Esophagus squamous epithelium (tissue), 5 donors: ENCODE results near the gene AFG3L2. TPM values are rescaled to one million over a fixed set of nuclear protein-coding genes. Genes with fewer than 3 reads are reported as not detected.

Experiments used
- DNase-seq: peaks from one replicate; lab custom pipeline; 2025; lab: John Stamatoyannopoulos, UW
- H3K27ac ChIP-seq, 4 donors: fragments of 200-600 bp; sonication (generic); one replicate each; pipeline ENCODE4 v1.5.1; 2016 to 2019; ENCODE audit warnings: mild to moderate bottlenecking in 1 of 4
- H3K27me3 ChIP-seq, 4 donors: fragments of 200-600 bp; sonication (generic); 1 replicate in 3 of 4; 2 replicates in 1 of 4; pipeline versions ENCODE4 v1.5.1 to v1.6.0; 2017 to 2021; ENCODE audit warnings: antibody characterized with exemption in 1 of 4
- H3K36me3 ChIP-seq, 3 donors: fragments of 200-600 bp; sonication (generic); one replicate each; pipeline ENCODE4 v1.5.1; 2016 to 2019
- H3K4me1 ChIP-seq, 3 donors: fragments of 200-600 bp; sonication (generic); one replicate each; pipeline ENCODE4 v1.5.1; 2017 to 2019
- H3K4me3 ChIP-seq, 4 donors: fragments of 200-600 bp; sonication (generic); 1 replicate in 3 of 4; 2 replicates in 1 of 4; pipeline ENCODE4 v1.5.1; 2016 to 2019; ENCODE audit warnings: mild to moderate bottlenecking in 2 of 4, moderate library complexity in 1 of 4
- H3K9me3 ChIP-seq, 3 donors: fragments of 200-600 bp; sonication (generic); one replicate each; pipeline ENCODE4 v1.5.1; 2016 to 2019
- POLR2A ChIP-seq, 4 donors: fragments of 450-650 bp; IDR thresholded peaks; one replicate each; pipeline ENCODE4 v1.6.1; 2017; ENCODE audit warnings: antibody characterized with exemption in 4 of 4, mild to moderate bottlenecking in 4 of 4, moderate library complexity in 3 of 4
- WGBS, 2 donors: methylation state at CpG; one replicate each; pipeline ENCODE4 v1.1.5; 2018; 5-methylcytosine and 5-hydroxymethylcytosine counted together
- intact Hi-C: fragments of 100-400 bp; cut with DNase I; formaldehyde crosslinking; loops from one replicate; pipeline ENCODE4 v1.15.0; 2022
- total RNA-seq, 4 donors: library from RNA; depleted of rRNA; stranded (reverse); fragments of >200 nt; gene quantifications; one replicate each; pipeline ENCODE4 v1.1.0, GENCODE V29; 2016
- TF ChIP-seq, protein P1 (sequence below), 6 experiments: fragments of 450-650 bp in 4 of 6; fragments of 200-600 bp in 2 of 6; sonication (generic) in 2 of 6; IDR thresholded peaks; one replicate each; pipeline ENCODE4 v1.5.1; 2016 to 2019; ENCODE audit warnings: antibody characterized with exemption in 6 of 6, mild to moderate bottlenecking in 4 of 6, moderate library complexity in 4 of 6
- donor health status: DM: yes; HTN: yes; CAD: no.

Gene AFG3L2
- total RNA-seq, 4 donors from 2014 or later: 41.5 to 62.9 (median 58.1) TPM

DNA sequence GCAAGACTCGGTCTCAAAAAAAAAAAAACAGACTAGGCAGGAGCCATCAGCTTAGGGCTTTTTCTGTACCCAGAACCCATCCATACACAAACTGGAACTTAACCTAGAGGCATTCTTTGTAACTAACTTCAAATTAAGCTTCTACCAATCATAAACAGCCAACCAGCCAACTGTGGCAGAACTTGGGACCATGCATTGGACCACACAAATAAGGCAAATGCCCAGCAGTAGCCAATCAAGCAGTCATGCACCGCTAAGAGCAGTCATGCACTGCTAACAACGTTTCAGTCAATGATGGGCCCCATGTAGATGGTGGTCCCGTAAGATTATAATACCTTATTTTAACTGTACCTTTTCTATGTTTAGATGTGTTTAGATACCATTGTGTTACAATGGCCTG is 46.3 kb downstream of the AFG3L2 start:
- intact Hi-C loops: no loop called here
- Histone ChIP-seq H3K27ac (no peak overlapping the region), H3K9me3 (no peaks in the 10 kb centered on the region), H3K27me3 (no peaks in the 10 kb centered on the region), H3K4me1 (peaks cover 0 to 18% (median 5%) of the 10 kb centered on the region in 3 donors), H3K36me3 (peaks cover 0 to 91% (median 11%) of the 10 kb centered on the region in 3 donors), H3K4me3 (no peak overlapping the region)
- no peak for DNase-seq
- TF ChIP-seq, protein P1, sequence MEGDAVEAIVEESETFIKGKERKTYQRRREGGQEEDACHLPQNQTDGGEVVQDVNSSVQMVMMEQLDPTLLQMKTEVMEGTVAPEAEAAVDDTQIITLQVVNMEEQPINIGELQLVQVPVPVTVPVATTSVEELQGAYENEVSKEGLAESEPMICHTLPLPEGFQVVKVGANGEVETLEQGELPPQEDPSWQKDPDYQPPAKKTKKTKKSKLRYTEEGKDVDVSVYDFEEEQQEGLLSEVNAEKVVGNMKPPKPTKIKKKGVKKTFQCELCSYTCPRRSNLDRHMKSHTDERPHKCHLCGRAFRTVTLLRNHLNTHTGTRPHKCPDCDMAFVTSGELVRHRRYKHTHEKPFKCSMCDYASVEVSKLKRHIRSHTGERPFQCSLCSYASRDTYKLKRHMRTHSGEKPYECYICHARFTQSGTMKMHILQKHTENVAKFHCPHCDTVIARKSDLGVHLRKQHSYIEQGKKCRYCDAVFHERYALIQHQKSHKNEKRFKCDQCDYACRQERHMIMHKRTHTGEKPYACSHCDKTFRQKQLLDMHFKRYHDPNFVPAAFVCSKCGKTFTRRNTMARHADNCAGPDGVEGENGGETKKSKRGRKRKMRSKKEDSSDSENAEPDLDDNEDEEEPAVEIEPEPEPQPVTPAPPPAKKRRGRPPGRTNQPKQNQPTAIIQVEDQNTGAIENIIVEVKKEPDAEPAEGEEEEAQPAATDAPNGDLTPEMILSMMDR (IDR thresholded peaks at IDR 0.05): no peak
- WGBS, 2 donors: 90 to 93% methylated on average over 4 of the region's 4 CpGs

DNA sequence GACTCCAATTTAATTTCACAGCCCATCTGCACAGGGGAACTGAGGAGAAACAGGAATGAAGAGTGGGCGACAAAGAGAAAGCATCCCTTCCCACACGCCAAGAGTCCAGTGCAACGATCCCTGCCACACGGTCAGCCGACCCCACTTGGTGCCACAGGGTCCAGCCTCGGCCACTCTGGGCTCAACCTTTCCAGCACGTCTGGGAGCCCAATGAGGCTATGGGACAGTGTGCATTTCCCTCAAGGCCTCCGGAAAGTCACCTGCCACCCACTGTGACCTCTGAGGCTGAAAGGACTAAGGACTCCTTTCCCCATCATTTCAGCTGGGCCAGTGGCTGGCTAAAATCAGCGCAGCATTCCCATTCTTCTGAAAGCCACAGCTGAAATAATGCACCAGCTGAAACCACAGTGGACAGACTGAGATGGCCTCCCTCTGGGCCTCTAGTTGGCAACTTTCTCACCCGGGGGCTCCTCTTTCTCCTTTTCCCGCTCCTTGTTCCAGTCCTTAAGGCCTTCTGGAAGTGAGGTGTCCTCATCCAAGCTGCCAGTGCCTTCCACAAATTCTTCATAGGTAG is 47.8 kb downstream of the AFG3L2 start:
- no peak for TF ChIP-seq POLR2A (IDR thresholded peaks at IDR 0.05)
- TF ChIP-seq, protein P1 (IDR thresholded peaks at IDR 0.05): no peak
- 88 to 93% methylated on average over 10 of the region's 11 CpGs for WGBS, 2 donors
- Histone ChIP-seq H3K36me3 (peaks cover 9 to 91% (median 23%) of the 10 kb centered on the region in 3 donors), H3K9me3 (no peaks in the 10 kb centered on the region), H3K27ac (no peak overlapping the region), H3K4me3 (no peak overlapping the region), H3K27me3 (no peaks in the 10 kb centered on the region), H3K4me1 (peaks cover 0 to 18% (median 5%) of the 10 kb centered on the region in 3 donors)
- intact Hi-C loops: no loop called here
- DNase-seq: no peak

- Histone ChIP-seq H3K36me3 (peaks cover 9 to 91% (median 23%) of the 10 kb centered on the region in 3 donors), H3K9me3 (no peaks in the 10 kb centered on the region), H3K4me3 (no peak overlapping the region), H3K27me3 (no peaks in the 10 kb centered on the region), H3K4me1 (peaks cover 0 to 18% (median 5%) of the 10 kb centered on the region in 3 donors), H3K27ac (peak overlapping the region in 3 of 4 donors; percentile 47 to 66 (median 56))
- WGBS, 2 donors: 79 to 88% methylated on average over 3 to 4 of the region's 4 CpGs
- no peak for DNase-seq
- intact Hi-C loops: no loop called here
- no peak for TF ChIP-seq POLR2A (IDR thresholded peaks at IDR 0.05)
- TF ChIP-seq, protein P1 (IDR thresholded peaks at IDR 0.05): no peak
Measured at GRCh38 chr18:12328179-12328823, 48.7 kb downstream of the AFG3L2 start.

DNA sequence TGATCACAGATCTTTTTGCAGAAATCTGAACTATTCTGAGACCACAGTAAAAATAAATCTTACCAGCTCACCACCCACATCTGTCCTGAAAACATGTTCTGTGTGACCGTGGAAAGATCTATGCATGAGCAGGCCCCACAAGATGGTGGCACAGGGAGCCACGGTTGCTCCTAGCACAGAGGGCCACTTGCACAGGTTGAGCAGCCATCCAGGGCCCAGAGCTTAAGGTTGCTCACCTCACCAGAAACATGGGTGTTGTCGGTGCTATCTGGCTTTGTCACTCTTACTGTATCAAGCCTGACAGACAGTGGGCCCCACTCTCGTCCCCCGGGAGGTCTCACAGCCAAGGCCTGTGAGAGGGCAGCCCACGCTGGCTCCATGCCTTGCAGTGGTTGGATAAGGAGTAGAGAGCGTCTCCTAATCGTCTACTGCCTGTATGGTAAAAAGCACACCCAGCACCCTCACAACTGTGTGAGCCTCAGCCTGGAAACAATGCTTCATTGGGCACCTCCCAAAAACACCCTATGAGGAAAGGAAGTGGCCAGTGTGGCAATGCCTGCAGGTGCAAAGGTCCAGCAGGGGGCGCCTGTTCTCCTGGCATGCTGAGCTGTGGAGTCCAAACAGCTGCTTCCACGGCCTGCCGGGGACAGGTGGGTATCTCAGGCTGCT is 49.4 kb downstream of the AFG3L2 start:
- intact Hi-C loops: no loop called here
- Histone ChIP-seq H3K4me1 (peaks cover 0 to 18% (median 5%) of the 10 kb centered on the region in 3 donors), H3K27ac (peak overlapping the region; percentile 41 to 66 (median 52)), H3K27me3 (no peaks in the 10 kb centered on the region), H3K36me3 (peaks cover 9 to 96% (median 23%) of the 10 kb centered on the region in 3 donors), H3K4me3 (no peak overlapping the region), H3K9me3 (no peaks in the 10 kb centered on the region)
- DNase-seq: no peak
- 60% methylated on average over 2 to 6 of the region's 11 CpGs for WGBS, 2 donors
- TF ChIP-seq, protein P1 (IDR thresholded peaks at IDR 0.05): peak; percentile 37 to 92 (median 72)
- TF ChIP-seq POLR2A (IDR thresholded peaks at IDR 0.05): no peak
